ENCODE results near the gene ADCY7.

ADCY7 gene

GRCh38 chr16:50310308-50311133 is 44.2 kb downstream of the ADCY7 start:
- no peak for DNase-seq (ENCODE audit: low read depth in 2 of 2, low spot score in 1 of 2)

- DNase-seq (ENCODE audit: low read depth in 2 of 2, low spot score in 1 of 2) = no peak
These were observed 44.8 kb downstream of the ADCY7 start for GRCh38 chr16:50311134-50311528.

- DNase-seq (ENCODE audit: low read depth in 2 of 2, low spot score in 1 of 2) = no peak
These were observed 45.6 kb downstream of the ADCY7 start for GRCh38 chr16:50311891-50312501.

GRCh38 chr16:50313596-50314478 is 47.5 kb downstream of the ADCY7 start:
- DNase-seq (ENCODE audit: low read depth in 2 of 2, low spot score in 1 of 2) = peak; percentile 18 to 34

GRCh38 chr16:50314665-50315064 is 48.3 kb downstream of the ADCY7 start:
- no peak for DNase-seq (ENCODE audit: low read depth in 2 of 2, low spot score in 1 of 2)

- no peak for DNase-seq (ENCODE audit: low read depth in 2 of 2, low spot score in 1 of 2)
These were observed 49.1 kb downstream of the ADCY7 start for GRCh38 chr16:50315346-50315997.

- no peak for DNase-seq (ENCODE audit: low read depth in 2 of 2, low spot score in 1 of 2)
These were observed 49.9 kb downstream of the ADCY7 start for GRCh38 chr16:50316102-50316847.

- DNase-seq (ENCODE audit: low read depth in 2 of 2, low spot score in 1 of 2) = no peak
These were observed 50.7 kb downstream of the ADCY7 start for GRCh38 chr16:50316848-50317630.

- DNase-seq (ENCODE audit: low read depth in 2 of 2, low spot score in 1 of 2) = no peak
These were observed 52.6 kb downstream of the ADCY7 start for GRCh38 chr16:50318796-50319578.

GRCh38 chr16:50320310-50320709 is 54.0 kb downstream of the ADCY7 start:
- no peak for DNase-seq (ENCODE audit: low read depth in 2 of 2, low spot score in 1 of 2)

GRCh38 chr16:50322333-50322732 is 56.0 kb downstream of the ADCY7 start:
- no peak for DNase-seq (ENCODE audit: low read depth in 2 of 2, low spot score in 1 of 2)

- DNase-seq (ENCODE audit: low read depth in 2 of 2, low spot score in 1 of 2) = no peak
These were observed 57.1 kb downstream of the ADCY7 start for GRCh38 chr16:50323335-50324011.

GRCh38 chr16:50324345-50324744 is 58.0 kb downstream of the ADCY7 start:
- DNase-seq (ENCODE audit: low read depth in 2 of 2, low spot score in 1 of 2) = no peak

- DNase-seq (ENCODE audit: low read depth in 2 of 2, low spot score in 1 of 2) = no peak
These were observed 59.9 kb downstream of the ADCY7 start for GRCh38 chr16:50326264-50326663.

- DNase-seq (ENCODE audit: low read depth in 2 of 2, low spot score in 1 of 2) = peak in 1 of 2 donors; percentile 25
These were observed 60.6 kb downstream of the ADCY7 start for GRCh38 chr16:50326835-50327465.

- no peak for DNase-seq (ENCODE audit: low read depth in 2 of 2, low spot score in 1 of 2)
These were observed 63.3 kb downstream of the ADCY7 start for GRCh38 chr16:50329446-50330189.

- DNase-seq (ENCODE audit: low read depth in 2 of 2, low spot score in 1 of 2) = no peak
These were observed 65.2 kb downstream of the ADCY7 start for GRCh38 chr16:50331570-50331969.
